HL-60 (cell line): ENCODE data around the gene AQP12B.

Experiments used
- DNase-seq, 2 experiments: peaks; one replicate each; pipeline ENCODE4 v3.0.0-alpha.2; 2010 to 2020; ENCODE audit warnings: low read depth in 1 of 2, low spot score in 1 of 2
- H3K27ac ChIP-seq: fragments of 250-450 bp; sonication (Bioruptor Pico); replicated peaks from 2 replicates; pipeline ENCODE4 v1.5.1; 2020; ENCODE audit warnings: mild to moderate bottlenecking, moderate library complexity
- H3K27me3 ChIP-seq: fragments of 250-450 bp; sonication (Bioruptor Pico); 2 replicates; pipeline ENCODE4 v1.5.1; 2021; ENCODE audit warnings: mild to moderate bottlenecking, moderate library complexity; ENCODE audit not compliant: insufficient read depth, poor library complexity, severe bottlenecking
- H3K4me3 ChIP-seq: replicated peaks from 2 replicates; pipeline ENCODE4 v1.5.1; 2011; ENCODE audit warnings: mild to moderate bottlenecking, control low read depth, low read length; ENCODE audit not compliant: insufficient read depth
- CTCF ChIP-seq: IDR thresholded peaks from one replicate; pipeline ENCODE4 v1.5.1; 2011; ENCODE audit warnings: low read length, control low read depth, inconsistent platforms; ENCODE audit not compliant: insufficient read depth
- GABPA ChIP-seq: IDR thresholded peaks from 2 replicates; pipeline ENCODE4 v1.6.1; 2012; ENCODE audit warnings: low read depth
- POLR2AphosphoS5 ChIP-seq: IDR thresholded peaks from 2 replicates; pipeline ENCODE4 v1.6.1; 2012; ENCODE audit warnings: low read depth
- SPI1 ChIP-seq: IDR thresholded peaks from 2 replicates; pipeline ENCODE4 v1.6.1; 2012; ENCODE audit warnings: low read depth, mild to moderate bottlenecking, borderline replicate concordance
- TF ChIP-seq, protein P1 (sequence below): IDR thresholded peaks from 2 replicates; pipeline ENCODE4 v1.6.1; 2012; ENCODE audit warnings: low read depth; ENCODE audit not compliant: insufficient replicate concordance

Gene AQP12B

GRCh38 chr2:240725266-240725665, 42.6 kb upstream of the AQP12B start:
- Histone ChIP-seq H3K4me3 (no peak overlapping the region), H3K27me3 (no peaks in the 10 kb centered on the region), H3K27ac (no peak overlapping the region)
- DNase-seq = no peak
- TF ChIP-seq, protein P1, sequence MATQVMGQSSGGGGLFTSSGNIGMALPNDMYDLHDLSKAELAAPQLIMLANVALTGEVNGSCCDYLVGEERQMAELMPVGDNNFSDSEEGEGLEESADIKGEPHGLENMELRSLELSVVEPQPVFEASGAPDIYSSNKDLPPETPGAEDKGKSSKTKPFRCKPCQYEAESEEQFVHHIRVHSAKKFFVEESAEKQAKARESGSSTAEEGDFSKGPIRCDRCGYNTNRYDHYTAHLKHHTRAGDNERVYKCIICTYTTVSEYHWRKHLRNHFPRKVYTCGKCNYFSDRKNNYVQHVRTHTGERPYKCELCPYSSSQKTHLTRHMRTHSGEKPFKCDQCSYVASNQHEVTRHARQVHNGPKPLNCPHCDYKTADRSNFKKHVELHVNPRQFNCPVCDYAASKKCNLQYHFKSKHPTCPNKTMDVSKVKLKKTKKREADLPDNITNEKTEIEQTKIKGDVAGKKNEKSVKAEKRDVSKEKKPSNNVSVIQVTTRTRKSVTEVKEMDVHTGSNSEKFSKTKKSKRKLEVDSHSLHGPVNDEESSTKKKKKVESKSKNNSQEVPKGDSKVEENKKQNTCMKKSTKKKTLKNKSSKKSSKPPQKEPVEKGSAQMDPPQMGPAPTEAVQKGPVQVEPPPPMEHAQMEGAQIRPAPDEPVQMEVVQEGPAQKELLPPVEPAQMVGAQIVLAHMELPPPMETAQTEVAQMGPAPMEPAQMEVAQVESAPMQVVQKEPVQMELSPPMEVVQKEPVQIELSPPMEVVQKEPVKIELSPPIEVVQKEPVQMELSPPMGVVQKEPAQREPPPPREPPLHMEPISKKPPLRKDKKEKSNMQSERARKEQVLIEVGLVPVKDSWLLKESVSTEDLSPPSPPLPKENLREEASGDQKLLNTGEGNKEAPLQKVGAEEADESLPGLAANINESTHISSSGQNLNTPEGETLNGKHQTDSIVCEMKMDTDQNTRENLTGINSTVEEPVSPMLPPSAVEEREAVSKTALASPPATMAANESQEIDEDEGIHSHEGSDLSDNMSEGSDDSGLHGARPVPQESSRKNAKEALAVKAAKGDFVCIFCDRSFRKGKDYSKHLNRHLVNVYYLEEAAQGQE = no peak
- TF ChIP-seq SPI1 (no peak), CTCF (no peak), GABPA (no peak), POLR2AphosphoS5 (no peak)

- TF ChIP-seq CTCF (no peak), GABPA (no peak)
- H3K4me3 ChIP-seq = no peak overlapping the region
- no peaks in the 10 kb centered on the region for H3K27me3 ChIP-seq
- H3K27ac ChIP-seq = no peak overlapping the region
- no peak for DNase-seq
Measured at GRCh38 chr2:240724431-240724830, 41.7 kb upstream of the AQP12B start.

DNA sequence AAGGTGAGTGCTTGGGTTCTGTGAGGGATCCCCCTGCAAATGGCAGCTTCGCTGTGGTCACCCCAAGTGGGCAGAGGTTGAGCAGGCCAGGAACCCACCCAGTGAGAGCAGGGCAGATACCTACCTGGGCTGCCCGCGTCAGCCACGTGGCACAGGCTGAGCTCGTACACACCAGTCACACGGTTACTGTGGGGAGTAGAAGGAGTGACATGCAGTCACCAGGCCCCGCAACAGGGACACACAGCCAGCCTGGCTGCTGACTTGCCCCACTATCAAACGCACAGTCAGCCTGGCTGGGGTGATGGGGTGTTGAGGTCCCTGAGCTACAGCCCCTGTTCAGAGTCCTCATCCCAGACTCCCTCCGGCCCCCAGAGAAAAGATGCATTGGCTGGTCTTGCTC, 41.2 kb upstream of the AQP12B start:
- Histone ChIP-seq H3K27me3 (no peaks in the 10 kb centered on the region), H3K27ac (no peak overlapping the region), H3K4me3 (no peak overlapping the region)
- TF ChIP-seq, protein P1 = no peak
- TF ChIP-seq POLR2AphosphoS5 = no peak
- no peak for DNase-seq

- H3K27ac ChIP-seq = no peak overlapping the region
- TF ChIP-seq, protein P1 = no peak
- no peak for TF ChIP-seq GABPA
- no peak for TF ChIP-seq SPI1
- no peak for TF ChIP-seq POLR2AphosphoS5
- TF ChIP-seq CTCF = no peak
- no peaks in the 10 kb centered on the region for H3K27me3 ChIP-seq
Measured at GRCh38 chr2:240722796-240723735, 40.4 kb upstream of the AQP12B start.

More at GRCh38 chr2:240722796-240723735, 40.4 kb upstream of the AQP12B start:
- H3K4me3 ChIP-seq = no peak overlapping the region
- no peak for DNase-seq
